ENCODE results near the gene DEFB112.

DEFB112 gene

GRCh38 chr6:50025258-50025657, 24.5 kb downstream of the DEFB112 start:
- no peak for DNase-seq (ENCODE audit: low read depth, low spot score)
- no peak for TF ChIP-seq CTCF (IDR thresholded peaks at IDR 0.05; ENCODE audit: low read depth, low read length)
- H3K4me3 ChIP-seq (ENCODE audit: low read depth, low read length) = no peak overlapping the region
- in situ Hi-C loops (cut with HindIII; ENCODE audit: low sequenced_read_pairs) = no loop called here

- no peak for TF ChIP-seq CTCF (IDR thresholded peaks at IDR 0.05; ENCODE audit: low read depth, low read length)
- DNase-seq (ENCODE audit: low read depth, low spot score) = no peak
- in situ Hi-C loops (cut with HindIII; ENCODE audit: low sequenced_read_pairs) = no loop called here
- no peak within 1 kb of the TSS for H3K4me3 ChIP-seq (ENCODE audit: low read depth, low read length)
Observed at GRCh38 chr6:50021894-50022293, 27.8 kb downstream of the DEFB112 start, which contains the start of gene DEFB110. Gene DEFB110, minus strand, starts transcription at chr6:50021994. Its CDS starts 59 bp downstream, at chr6:50021935.

- no peak for TF ChIP-seq CTCF (IDR thresholded peaks at IDR 0.05; ENCODE audit: low read depth, low read length)
- in situ Hi-C loops (cut with HindIII; ENCODE audit: low sequenced_read_pairs) = no loop called here
- peak; percentile 38 for DNase-seq (ENCODE audit: low read depth, low spot score)
Observed at GRCh38 chr6:50007819-50008218, 41.9 kb downstream of the DEFB112 start.

GRCh38 chr6:50003139-50003538, 46.6 kb downstream of the DEFB112 start:
- in situ Hi-C loops (cut with HindIII; ENCODE audit: low sequenced_read_pairs) = no loop called here
- H3K4me3 ChIP-seq (ENCODE audit: low read depth, low read length) = no peak overlapping the region
- no peak for TF ChIP-seq CTCF (IDR thresholded peaks at IDR 0.05; ENCODE audit: low read depth, low read length)
- DNase-seq (ENCODE audit: low read depth, low spot score) = no peak

More at GRCh38 chr6:50007819-50008218, 41.9 kb downstream of the DEFB112 start:
- no peak overlapping the region for H3K4me3 ChIP-seq (ENCODE audit: low read depth, low read length)

GRCh38 chr6:49995278-49995677, 54.5 kb downstream of the DEFB112 start:
- in situ Hi-C loops (cut with HindIII; ENCODE audit: low sequenced_read_pairs) = no loop called here
- no peak for TF ChIP-seq CTCF (IDR thresholded peaks at IDR 0.05; ENCODE audit: low read depth, low read length)

More at GRCh38 chr6:49995278-49995677, 54.5 kb downstream of the DEFB112 start:
- DNase-seq (ENCODE audit: low read depth, low spot score) = no peak
- H3K4me3 ChIP-seq (ENCODE audit: low read depth, low read length) = no peak overlapping the region
